G401.6 (cell line): Measurements from ENCODE around the gene VPS37C.

Source experiments
- FAIRE-seq: peaks from 2 replicates; lab custom pipeline; 2012; peaks lifted over from hg19 to GRCh38; lab: Jason Lieb, UNC

VPS37C gene

GRCh38 chr11:61131998-61132555 lies 29.1 kb downstream of the VPS37C start:
- no peak for FAIRE-seq

- FAIRE-seq = no peak
Measured at GRCh38 chr11:61131586-61131985, 29.6 kb downstream of the VPS37C start.

- no peak for FAIRE-seq
Measured at GRCh38 chr11:61131186-61131585, 30.0 kb downstream of the VPS37C start.

GRCh38 chr11:61129639-61130523 lies 31.3 kb downstream of the VPS37C start:
- FAIRE-seq = peak; percentile 90

GRCh38 chr11:61128947-61129638 lies 32.1 kb downstream of the VPS37C start:
- no peak for FAIRE-seq

GRCh38 chr11:61127991-61128390 lies 33.2 kb downstream of the VPS37C start:
- no peak for FAIRE-seq

GRCh38 chr11:61126256-61126655 lies 35.0 kb downstream of the VPS37C start:
- no peak for FAIRE-seq

GRCh38 chr11:61125310-61125684 lies 35.9 kb downstream of the VPS37C start:
- FAIRE-seq = no peak

- no peak for FAIRE-seq
Measured at GRCh38 chr11:61124574-61125309, 36.5 kb downstream of the VPS37C start.

GRCh38 chr11:61123775-61124571 lies 37.3 kb downstream of the VPS37C start:
- FAIRE-seq = no peak

- FAIRE-seq = no peak
Measured at GRCh38 chr11:61122761-61123160, 38.5 kb downstream of the VPS37C start.

GRCh38 chr11:61121917-61122316 lies 39.3 kb downstream of the VPS37C start:
- no peak for FAIRE-seq

GRCh38 chr11:61121192-61121831 lies 39.9 kb downstream of the VPS37C start:
- FAIRE-seq = no peak

GRCh38 chr11:61120706-61121191 lies 40.5 kb downstream of the VPS37C start:
- FAIRE-seq = no peak

GRCh38 chr11:61120099-61120705 lies 41.0 kb downstream of the VPS37C start:
- no peak for FAIRE-seq

GRCh38 chr11:61119571-61119970 lies 41.7 kb downstream of the VPS37C start:
- no peak for FAIRE-seq

- no peak for FAIRE-seq
Measured at GRCh38 chr11:61119055-61119454, 42.2 kb downstream of the VPS37C start.

GRCh38 chr11:61118406-61118805 lies 42.8 kb downstream of the VPS37C start:
- no peak for FAIRE-seq

- no peak for FAIRE-seq
Measured at GRCh38 chr11:61118004-61118403, 43.2 kb downstream of the VPS37C start.

GRCh38 chr11:61117168-61117520 lies 44.1 kb downstream of the VPS37C start:
- no peak for FAIRE-seq
